Muscle layer of colon (tissue), 2 donors: ENCODE results near the gene TTC33.
"Not testable (repeated sequence)": the region's sequence is repeated elsewhere in the genome, so short reads cannot be mapped to it uniquely, and the experiment has no call there.

Source experiments
- H3K27ac ChIP-seq: one replicate; pipeline ENCODE4 v1.7.0; 2013; ENCODE audit warnings: low read depth, mild to moderate bottlenecking, low read length, moderate library complexity
- H3K27me3 ChIP-seq, 2 donors: one replicate each; pipeline ENCODE4 v1.7.0; 2013; ENCODE audit warnings: low read length in 2 of 2, mild to moderate bottlenecking in 2 of 2; ENCODE audit not compliant: insufficient read depth in 2 of 2, control insufficient read depth in 1 of 2
- H3K36me3 ChIP-seq: one replicate; pipeline ENCODE4 v1.7.0; 2013; ENCODE audit warnings: mild to moderate bottlenecking, low read length; ENCODE audit not compliant: insufficient read depth
- H3K4me1 ChIP-seq: one replicate; pipeline ENCODE4 v1.7.0; 2013; ENCODE audit warnings: mild to moderate bottlenecking, low read length; ENCODE audit not compliant: insufficient read depth
- H3K4me3 ChIP-seq, 2 donors: one replicate each; pipeline ENCODE4 v1.7.0; 2013; ENCODE audit warnings: low read length in 2 of 2, low read depth in 1 of 2, mild to moderate bottlenecking in 1 of 2, moderate library complexity in 1 of 2
- H3K9ac ChIP-seq: one replicate; pipeline ENCODE4 v1.7.0; 2013; ENCODE audit warnings: low read length
- H3K9me3 ChIP-seq: one replicate; pipeline ENCODE4 v1.7.0; 2013; ENCODE audit warnings: mild to moderate bottlenecking, low read length
- donor health status: abdominal sarcoma.
- donor health status: Adenocarcinoma of cecum.

TTC33 gene

GRCh38 chr5:40791715-40792139 is 36.0 kb upstream of the TTC33 start:
- Histone ChIP-seq H3K36me3 (no peaks in the 10 kb centered on the region), H3K27ac (no peak overlapping the region), H3K9me3 (no peaks in the 10 kb centered on the region), H3K4me3 (no peak overlapping the region), H3K9ac (no peak overlapping the region), H3K4me1 (peaks cover 14% of the 10 kb centered on the region), H3K27me3 (no peaks in the 10 kb centered on the region)

GRCh38 chr5:40790947-40791593 is 35.3 kb upstream of the TTC33 start:
- H3K27me3 ChIP-seq: no peaks in the 10 kb centered on the region
- H3K4me1 ChIP-seq: peaks cover 10% of the 10 kb centered on the region
- no peak overlapping the region for H3K4me3 ChIP-seq
- H3K36me3 ChIP-seq: no peaks in the 10 kb centered on the region
- no peak overlapping the region for H3K9ac ChIP-seq
- no peak overlapping the region for H3K27ac ChIP-seq
- H3K9me3 ChIP-seq: no peaks in the 10 kb centered on the region

- not testable (repeated sequence) for H3K9ac ChIP-seq, H3K9me3 ChIP-seq, H3K27ac ChIP-seq, H3K4me3 ChIP-seq, H3K27me3 ChIP-seq, H3K36me3 ChIP-seq
- H3K4me1 ChIP-seq: peaks cover 14% of the 10 kb centered on the region
Measured at GRCh38 chr5:40788941-40789340, 33.2 kb upstream of the TTC33 start.

GRCh38 chr5:40787986-40788385 is 32.2 kb upstream of the TTC33 start:
- Histone ChIP-seq H3K4me1 (peaks cover 14% of the 10 kb centered on the region), H3K27ac (no peak overlapping the region), H3K36me3 (no peaks in the 10 kb centered on the region)

GRCh38 chr5:40786664-40787063 is 30.9 kb upstream of the TTC33 start:
- not testable (repeated sequence) for H3K27me3 ChIP-seq, H3K9me3 ChIP-seq, H3K27ac ChIP-seq, H3K4me3 ChIP-seq, H3K9ac ChIP-seq, H3K36me3 ChIP-seq
- H3K4me1 ChIP-seq: peaks cover 13% of the 10 kb centered on the region

More at GRCh38 chr5:40787986-40788385, 32.2 kb upstream of the TTC33 start:
- Histone ChIP-seq H3K27me3 (no peaks in the 10 kb centered on the region), H3K4me3 (no peak overlapping the region), H3K9ac (no peak overlapping the region), H3K9me3 (no peaks in the 10 kb centered on the region)

- no peaks in the 10 kb centered on the region for H3K9me3 ChIP-seq
- no peak overlapping the region for H3K27ac ChIP-seq
- no peak overlapping the region for H3K4me3 ChIP-seq
- no peaks in the 10 kb centered on the region for H3K36me3 ChIP-seq
- H3K9ac ChIP-seq: no peak overlapping the region
- H3K4me1 ChIP-seq: peaks cover 4% of the 10 kb centered on the region
- H3K27me3 ChIP-seq: no peaks in the 10 kb centered on the region
Measured at GRCh38 chr5:40784916-40785315, 29.2 kb upstream of the TTC33 start.

GRCh38 chr5:40784027-40784653 is 28.4 kb upstream of the TTC33 start:
- Histone ChIP-seq H3K36me3 (no peaks in the 10 kb centered on the region), H3K4me3 (no peak overlapping the region), H3K27ac (no peak overlapping the region), H3K9ac (no peak overlapping the region), H3K9me3 (no peaks in the 10 kb centered on the region), H3K27me3 (no peaks in the 10 kb centered on the region), H3K4me1 (peaks cover 4% of the 10 kb centered on the region)

- H3K36me3 ChIP-seq: no peaks in the 10 kb centered on the region
- no peaks in the 10 kb centered on the region for H3K27me3 ChIP-seq
- peaks cover 4% of the 10 kb centered on the region for H3K4me1 ChIP-seq
- no peak overlapping the region for H3K27ac ChIP-seq
- no peaks in the 10 kb centered on the region for H3K9me3 ChIP-seq
- H3K4me3 ChIP-seq: no peak overlapping the region
- H3K9ac ChIP-seq: no peak overlapping the region
Measured at GRCh38 chr5:40781843-40782409, 26.2 kb upstream of the TTC33 start.

GRCh38 chr5:40780858-40781257 is 25.1 kb upstream of the TTC33 start:
- no peak overlapping the region for H3K9ac ChIP-seq
- no peaks in the 10 kb centered on the region for H3K9me3 ChIP-seq
- H3K27me3 ChIP-seq: no peaks in the 10 kb centered on the region
- H3K4me1 ChIP-seq: peaks cover 9% of the 10 kb centered on the region
- no peak overlapping the region for H3K4me3 ChIP-seq
- H3K27ac ChIP-seq: no peak overlapping the region
- peaks cover 10% of the 10 kb centered on the region for H3K36me3 ChIP-seq

GRCh38 chr5:40780199-40780598 is 24.4 kb upstream of the TTC33 start:
- H3K4me1 ChIP-seq: peaks cover 15% of the 10 kb centered on the region
- H3K9me3 ChIP-seq: no peaks in the 10 kb centered on the region
- no peak overlapping the region for H3K4me3 ChIP-seq
- peaks cover 16% of the 10 kb centered on the region for H3K36me3 ChIP-seq
- H3K27me3 ChIP-seq: no peaks in the 10 kb centered on the region
- H3K9ac ChIP-seq: no peak overlapping the region
- H3K27ac ChIP-seq: no peak overlapping the region

- peaks cover 15% of the 10 kb centered on the region for H3K4me1 ChIP-seq
Measured at GRCh38 chr5:40779561-40779960, 23.8 kb upstream of the TTC33 start.

GRCh38 chr5:40778133-40778532 is 22.4 kb upstream of the TTC33 start:
- H3K9me3 ChIP-seq: no peaks in the 10 kb centered on the region
- peaks cover 11% of the 10 kb centered on the region for H3K4me1 ChIP-seq
- peaks cover 28% of the 10 kb centered on the region for H3K36me3 ChIP-seq
- H3K27ac ChIP-seq: no peak overlapping the region
- H3K9ac ChIP-seq: no peak overlapping the region
- H3K4me3 ChIP-seq: no peak overlapping the region
- no peaks in the 10 kb centered on the region for H3K27me3 ChIP-seq

More at GRCh38 chr5:40779561-40779960, 23.8 kb upstream of the TTC33 start:
- no peak overlapping the region for H3K9ac ChIP-seq
- peaks cover 19% of the 10 kb centered on the region for H3K36me3 ChIP-seq
- no peak overlapping the region for H3K27ac ChIP-seq
- H3K27me3 ChIP-seq: no peaks in the 10 kb centered on the region
- H3K9me3 ChIP-seq: no peaks in the 10 kb centered on the region
- no peak overlapping the region for H3K4me3 ChIP-seq
